ENCODE measurements around the gene ADAMTS2.

Gene ADAMTS2

GRCh38 chr5:179345433-179346321 lies at the start of gene ADAMTS2:
ADAMTS2 (minus strand) TSS chr5:179345461; CDS start chr5:179345328, 133 bp downstream.
- DNase-seq (ENCODE audit: low read depth in 2 of 2) = no peak

DNA sequence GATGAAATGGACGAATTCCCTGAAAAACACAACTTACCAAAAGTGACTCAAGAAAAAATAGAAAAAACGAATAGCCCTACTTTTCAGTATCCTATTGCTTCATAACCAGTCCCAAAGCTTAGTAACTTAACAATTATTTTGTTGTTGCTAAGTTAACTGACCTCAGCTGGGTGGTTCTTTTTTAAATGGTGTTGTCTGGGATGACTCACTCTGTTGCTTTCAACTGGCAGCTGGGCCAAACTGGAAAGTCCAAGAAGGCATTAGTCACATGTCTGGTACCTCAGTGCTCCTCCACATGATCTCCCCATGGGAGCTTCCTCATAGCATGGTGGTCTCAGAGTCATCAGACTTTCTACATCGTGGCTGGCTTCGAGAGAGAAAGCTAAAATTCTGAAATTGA lies 47.8 kb upstream of the ADAMTS2 start:
- DNase-seq (ENCODE audit: low read depth in 2 of 2) = no peak

DNA sequence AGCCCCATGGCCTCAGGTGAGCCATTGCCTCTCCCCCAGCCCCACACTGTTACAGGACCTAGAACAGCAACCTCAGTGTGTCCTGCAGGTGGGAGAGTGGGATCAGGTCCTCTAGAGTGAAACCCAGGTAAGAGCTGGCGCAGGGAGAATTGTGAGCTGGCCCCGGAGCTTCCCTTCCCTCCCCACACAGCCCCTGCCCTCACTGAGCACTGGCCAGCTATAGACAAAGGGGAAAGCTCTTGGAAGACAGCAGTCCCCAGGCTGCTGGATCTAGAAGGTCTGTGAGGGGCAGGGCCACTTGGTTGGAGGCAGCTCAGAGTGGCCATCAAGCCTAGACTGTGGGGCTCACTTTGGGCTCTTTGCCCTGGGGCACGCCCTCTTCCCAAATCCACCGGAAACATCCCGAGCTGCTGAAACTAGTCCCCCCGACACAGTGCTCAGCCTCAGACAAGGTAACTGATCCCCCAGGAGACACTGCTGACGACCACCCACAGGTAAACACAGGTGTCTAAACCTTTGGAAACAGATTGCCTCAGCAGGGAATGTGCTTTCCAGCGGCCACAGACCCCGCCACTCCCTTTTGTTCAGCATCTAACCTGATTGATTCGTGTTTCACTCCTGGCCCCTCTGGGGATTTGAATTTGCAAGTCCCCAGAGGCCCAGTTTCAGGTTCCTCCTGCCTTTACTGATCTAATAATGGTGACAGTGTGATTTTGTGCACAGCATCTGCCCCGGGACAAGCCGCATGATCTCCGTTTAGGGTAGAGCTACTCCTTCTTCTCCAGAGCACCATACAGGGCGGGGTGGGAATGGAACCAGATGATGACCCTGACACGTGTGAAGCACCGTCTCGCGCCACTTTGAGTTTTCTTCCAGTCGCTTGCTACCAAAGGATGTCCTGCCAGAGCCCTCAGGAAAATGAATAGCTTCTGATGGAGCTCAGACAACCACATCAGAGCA lies 42.2 kb upstream of the ADAMTS2 start:
- DNase-seq (ENCODE audit: low read depth in 2 of 2) = no peak

- DNase-seq (ENCODE audit: low read depth in 2 of 2) = no peak
Observed at GRCh38 chr5:179385914-179386313, 40.7 kb upstream of the ADAMTS2 start.

GRCh38 chr5:179382486-179382885 lies 37.2 kb upstream of the ADAMTS2 start:
- no peak for DNase-seq (ENCODE audit: low read depth in 2 of 2)

DNA sequence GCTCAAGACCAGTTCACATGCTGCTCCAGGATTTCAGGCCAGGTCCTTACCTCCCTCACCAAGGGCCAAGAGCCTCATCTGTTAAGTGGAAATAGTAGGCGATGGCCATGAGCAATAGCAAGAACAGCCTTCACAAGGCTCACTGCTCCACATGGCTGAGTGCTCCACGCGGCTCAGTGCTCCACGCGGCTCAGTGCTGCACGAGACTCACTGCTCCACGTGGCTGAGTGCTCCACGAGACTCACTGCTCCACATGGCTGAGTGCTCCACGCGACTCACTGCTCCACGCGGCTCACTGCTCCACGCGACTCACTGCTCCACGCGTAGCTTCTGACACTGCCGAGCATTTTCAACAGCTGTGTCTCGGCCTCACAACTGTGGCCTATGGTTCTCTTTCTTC lies 36.4 kb upstream of the ADAMTS2 start:
- no peak for DNase-seq (ENCODE audit: low read depth in 2 of 2)

- no peak for DNase-seq (ENCODE audit: low read depth in 2 of 2)
Observed at GRCh38 chr5:179380211-179381035, 35.2 kb upstream of the ADAMTS2 start.

DNA sequence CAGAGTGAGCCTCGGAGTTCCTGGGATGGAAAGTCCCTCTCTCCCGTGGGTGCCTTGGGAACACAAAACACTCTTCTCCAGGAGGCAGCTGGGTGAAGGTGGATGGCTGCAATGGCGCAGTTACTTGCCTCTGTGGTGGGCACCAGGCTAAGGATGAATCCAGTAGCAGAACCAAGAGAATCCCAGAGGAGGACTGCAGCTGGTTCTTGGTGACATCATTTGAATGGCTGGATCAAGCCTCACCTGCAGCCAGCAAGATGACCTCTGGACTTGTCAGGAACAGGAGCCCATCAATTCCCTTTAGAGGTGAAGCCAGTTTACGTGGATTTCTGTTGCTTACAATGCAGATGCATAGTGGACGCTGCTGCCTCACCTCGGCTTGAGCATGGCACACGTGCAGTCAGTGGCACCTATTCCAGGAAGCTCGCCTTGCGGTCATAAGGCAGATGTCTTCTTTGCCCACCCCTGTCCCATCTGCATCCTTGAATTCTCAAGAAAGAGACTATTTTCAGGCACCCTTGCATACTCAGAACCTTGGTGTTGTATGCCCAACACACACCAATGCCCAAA lies 34.1 kb upstream of the ADAMTS2 start:
- DNase-seq (ENCODE audit: low read depth in 2 of 2) = no peak

- no peak for DNase-seq (ENCODE audit: low read depth in 2 of 2)
Observed at GRCh38 chr5:179378441-179379271, 33.4 kb upstream of the ADAMTS2 start.

- no peak for DNase-seq (ENCODE audit: low read depth in 2 of 2)
Observed at GRCh38 chr5:179378116-179378440, 32.8 kb upstream of the ADAMTS2 start.

- DNase-seq (ENCODE audit: low read depth in 2 of 2) = no peak
Observed at GRCh38 chr5:179377421-179378115, 32.3 kb upstream of the ADAMTS2 start.

- DNase-seq (ENCODE audit: low read depth in 2 of 2) = no peak
Observed at GRCh38 chr5:179376701-179377420, 31.6 kb upstream of the ADAMTS2 start.

GRCh38 chr5:179375831-179376365 lies 30.6 kb upstream of the ADAMTS2 start:
- DNase-seq (ENCODE audit: low read depth in 2 of 2) = no peak

- no peak for DNase-seq (ENCODE audit: low read depth in 2 of 2)
Observed at GRCh38 chr5:179375236-179375685, 30.0 kb upstream of the ADAMTS2 start.

GRCh38 chr5:179374506-179375235 lies 29.4 kb upstream of the ADAMTS2 start:
- no peak for DNase-seq (ENCODE audit: low read depth in 2 of 2)

GRCh38 chr5:179373961-179374505 lies 28.8 kb upstream of the ADAMTS2 start:
- no peak for DNase-seq (ENCODE audit: low read depth in 2 of 2)

DNA sequence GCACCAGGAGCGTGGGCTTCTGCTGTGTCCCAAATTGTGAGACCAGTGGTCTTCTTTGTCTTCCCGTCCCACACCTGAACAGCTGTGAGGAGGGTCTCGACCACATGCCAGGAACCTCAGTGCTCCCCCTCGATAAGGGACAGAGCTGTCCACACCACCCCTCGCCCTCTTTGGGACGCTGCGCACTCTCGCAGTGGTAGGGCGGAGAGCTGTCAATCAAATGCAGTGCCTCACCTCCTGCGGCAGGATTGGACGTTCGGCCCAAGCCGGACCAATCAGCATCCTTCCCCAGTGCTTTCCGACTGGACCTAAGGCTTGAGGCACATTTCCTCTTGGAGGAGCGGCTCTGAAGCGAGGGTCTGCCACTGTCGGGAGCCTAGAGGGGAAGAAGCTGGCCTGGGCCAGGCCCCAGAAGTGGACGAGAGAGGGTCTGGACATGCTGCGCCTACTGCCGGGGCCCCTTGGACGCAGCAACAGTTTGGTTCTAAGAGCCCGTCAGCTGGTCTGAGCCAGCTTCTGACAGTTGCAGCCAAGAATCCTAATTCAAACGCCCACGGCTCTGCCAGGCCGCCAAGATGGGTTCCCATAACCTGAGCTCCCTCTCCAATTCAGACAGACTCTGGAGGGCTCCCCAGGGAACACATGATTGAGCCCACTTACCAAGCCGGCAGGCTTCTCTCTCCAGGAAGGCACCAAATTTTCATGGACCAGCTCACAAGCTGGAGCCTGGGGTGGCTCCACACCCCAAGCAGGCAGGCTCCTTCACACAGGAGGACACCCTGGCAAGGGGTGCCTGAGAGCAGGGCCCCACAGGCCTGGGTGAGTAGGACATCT lies 28.1 kb upstream of the ADAMTS2 start:
- no peak for DNase-seq (ENCODE audit: low read depth in 2 of 2)

Data from stimulated activated CD4-positive, alpha-beta T cell treated with anti-CD3 and anti-CD28 coated beads, Interleukin-4, amount 100 ng/mL, for 48 hours (primary cell).